Measurements from ENCODE around the gene OSBPL9. TPM values are rescaled to one million over a fixed set of nuclear protein-coding genes. Genes with fewer than 3 reads are reported as not detected.

OSBPL9 gene
- total RNA-seq, 4 donors from 2014 or later: 95.6 to 272 (median 128) TPM

- peaks cover 3 to 7% of the 10 kb centered on the region in 2 donors for H3K4me1 ChIP-seq
- no peak overlapping the region for H3K4me3 ChIP-seq (replicated peaks in 1 of 3)
- WGBS, 2 donors: 76 to 83% methylated on average over 4 of the region's 4 CpGs
- no peaks in the 10 kb centered on the region for H3K27me3 ChIP-seq
- TF ChIP-seq, protein P1, sequence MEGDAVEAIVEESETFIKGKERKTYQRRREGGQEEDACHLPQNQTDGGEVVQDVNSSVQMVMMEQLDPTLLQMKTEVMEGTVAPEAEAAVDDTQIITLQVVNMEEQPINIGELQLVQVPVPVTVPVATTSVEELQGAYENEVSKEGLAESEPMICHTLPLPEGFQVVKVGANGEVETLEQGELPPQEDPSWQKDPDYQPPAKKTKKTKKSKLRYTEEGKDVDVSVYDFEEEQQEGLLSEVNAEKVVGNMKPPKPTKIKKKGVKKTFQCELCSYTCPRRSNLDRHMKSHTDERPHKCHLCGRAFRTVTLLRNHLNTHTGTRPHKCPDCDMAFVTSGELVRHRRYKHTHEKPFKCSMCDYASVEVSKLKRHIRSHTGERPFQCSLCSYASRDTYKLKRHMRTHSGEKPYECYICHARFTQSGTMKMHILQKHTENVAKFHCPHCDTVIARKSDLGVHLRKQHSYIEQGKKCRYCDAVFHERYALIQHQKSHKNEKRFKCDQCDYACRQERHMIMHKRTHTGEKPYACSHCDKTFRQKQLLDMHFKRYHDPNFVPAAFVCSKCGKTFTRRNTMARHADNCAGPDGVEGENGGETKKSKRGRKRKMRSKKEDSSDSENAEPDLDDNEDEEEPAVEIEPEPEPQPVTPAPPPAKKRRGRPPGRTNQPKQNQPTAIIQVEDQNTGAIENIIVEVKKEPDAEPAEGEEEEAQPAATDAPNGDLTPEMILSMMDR (IDR thresholded peaks at IDR 0.05): no peak
- TF ChIP-seq POLR2A (IDR thresholded peaks at IDR 0.05): no peak
- DNase-seq: no peak
- intact Hi-C loops (cut with DNase I): no loop called here
- no peaks in the 10 kb centered on the region for H3K9me3 ChIP-seq
- no peak overlapping the region for H3K27ac ChIP-seq
- no peaks in the 10 kb centered on the region for H3K36me3 ChIP-seq
These were observed 52.4 kb downstream of the OSBPL9 start for GRCh38 chr1:51669272-51669671.

- 94 to 96% methylated on average over 2 of the region's 2 CpGs for WGBS, 2 donors
- H3K27me3 ChIP-seq: no peaks in the 10 kb centered on the region
- no peaks in the 10 kb centered on the region for H3K36me3 ChIP-seq
- no peak for TF ChIP-seq POLR2A (IDR thresholded peaks at IDR 0.05)
- TF ChIP-seq, protein P1 (IDR thresholded peaks at IDR 0.05): no peak
- no peak overlapping the region for H3K4me3 ChIP-seq (replicated peaks in 1 of 3)
- H3K9me3 ChIP-seq: no peaks in the 10 kb centered on the region
- peaks cover 1 to 2% of the 10 kb centered on the region in 2 donors for H3K4me1 ChIP-seq
- no peak overlapping the region for H3K27ac ChIP-seq
- intact Hi-C loops (cut with DNase I): no loop called here
- DNase-seq: no peak
These were observed 52.9 kb downstream of the OSBPL9 start for GRCh38 chr1:51669816-51670215.

- no peak overlapping the region for H3K27ac ChIP-seq
- TF ChIP-seq, protein P1 (IDR thresholded peaks at IDR 0.05): no peak
- TF ChIP-seq POLR2A (IDR thresholded peaks at IDR 0.05): no peak
- no peaks in the 10 kb centered on the region for H3K9me3 ChIP-seq
- no peaks in the 10 kb centered on the region for H3K27me3 ChIP-seq
- peaks cover 0 to 3% of the 10 kb centered on the region in 2 donors for H3K4me1 ChIP-seq
- WGBS, 2 donors: 90 to 93% methylated on average over 4 of the region's 4 CpGs
- intact Hi-C loops (cut with DNase I): no loop called here
- no peak overlapping the region for H3K4me3 ChIP-seq (replicated peaks in 1 of 3)
- no peaks in the 10 kb centered on the region for H3K36me3 ChIP-seq
- no peak for DNase-seq
These were observed 54.8 kb downstream of the OSBPL9 start for GRCh38 chr1:51671527-51672325.

- Histone ChIP-seq H3K4me1 (peaks cover 0 to 3% of the 10 kb centered on the region in 2 donors), H3K27me3 (no peaks in the 10 kb centered on the region), H3K9me3 (no peaks in the 10 kb centered on the region), H3K4me3 (replicated peaks in 1 of 3) (no peak overlapping the region), H3K27ac (no peak overlapping the region), H3K36me3 (no peaks in the 10 kb centered on the region)
- no peak for DNase-seq
- WGBS, 2 donors: 97% methylated on average over 1 of the region's 1 CpG
- intact Hi-C loops (cut with DNase I): no loop called here
- no peak for TF ChIP-seq POLR2A (IDR thresholded peaks at IDR 0.05)
- TF ChIP-seq, protein P1 (IDR thresholded peaks at IDR 0.05): no peak
These were observed 56.4 kb downstream of the OSBPL9 start for GRCh38 chr1:51673279-51673678.

DNA sequence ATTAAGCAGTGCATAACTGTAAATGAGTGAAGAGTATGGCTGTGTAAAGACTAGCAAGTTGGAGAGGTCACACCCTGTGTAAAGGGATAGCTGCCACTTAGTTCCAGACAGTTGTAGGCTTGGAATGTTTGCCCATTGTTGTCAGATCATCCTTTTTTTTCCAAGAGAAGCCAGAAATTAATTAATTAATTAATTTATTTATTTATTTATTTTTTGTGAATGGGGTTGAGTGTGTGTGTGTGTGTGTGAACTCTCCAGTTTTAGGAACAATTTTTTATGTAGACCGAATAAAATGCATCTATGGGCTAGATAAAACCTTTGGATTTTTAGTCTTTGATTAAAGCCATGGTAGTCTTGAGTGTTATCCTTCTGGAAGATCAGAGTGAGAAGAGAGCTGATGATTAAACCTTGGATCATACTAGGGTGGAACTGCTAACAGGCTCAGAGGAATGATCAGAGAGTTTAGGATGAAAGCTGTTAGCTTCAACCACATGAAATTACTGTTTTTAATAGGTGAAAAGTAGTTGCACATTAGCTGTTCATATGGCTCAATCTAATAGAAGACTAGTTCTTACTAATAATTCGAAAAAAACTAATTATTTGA is 58.4 kb downstream of the OSBPL9 start:
- Histone ChIP-seq H3K4me1 (peaks cover 0 to 3% of the 10 kb centered on the region in 2 donors), H3K9me3 (no peaks in the 10 kb centered on the region), H3K27me3 (no peaks in the 10 kb centered on the region), H3K36me3 (no peaks in the 10 kb centered on the region), H3K27ac (no peak overlapping the region), H3K4me3 (replicated peaks in 1 of 3) (no peak overlapping the region)
- WGBS, 2 donors: 94 to 98% methylated on average over 2 of the region's 2 CpGs
- DNase-seq: no peak
- intact Hi-C loops (cut with DNase I): no loop called here
- TF ChIP-seq, protein P1 (IDR thresholded peaks at IDR 0.05): no peak
- TF ChIP-seq POLR2A (IDR thresholded peaks at IDR 0.05): no peak
